Activated T-helper 2 cell treated with anti-CD3 and anti-CD28 coated beads, Interferon-gamma antibody, Interleukin-2, Interleukin-4, amounts not matched to agents 10 μg/mL and 5 μg/mL and 100 μg/mL, durations not matched to agents 14 hours and 24 hours and 36 hours (primary cell): Measurements from ENCODE around the gene GRIN2C. TPM values are rescaled to one million over a fixed set of nuclear protein-coding genes. Genes with fewer than 3 reads are reported as not detected.

Experiments used
- DNase-seq: peaks from one replicate; pipeline ENCODE4 v3.0.0; 2021; ENCODE audit warnings: low spot score
- H3K27ac Mint-ChIP-seq: one replicate; pipeline ENCODE4 v1.8.0; 2021; ENCODE audit warnings: mixed read lengths
- H3K27me3 Mint-ChIP-seq: one replicate; pipeline ENCODE4 v1.8.0; 2021; ENCODE audit warnings: low read depth, mixed read lengths
- H3K36me3 Mint-ChIP-seq: one replicate; pipeline ENCODE4 v1.8.0; 2021; ENCODE audit warnings: low read depth, mixed read lengths
- H3K4me1 Mint-ChIP-seq: one replicate; pipeline ENCODE4 v1.8.0; 2021; ENCODE audit warnings: low read depth, mixed read lengths
- H3K4me3 Mint-ChIP-seq: one replicate; pipeline ENCODE4 v1.8.0; 2021; ENCODE audit warnings: low read depth, mild to moderate bottlenecking, moderate library complexity, mixed read lengths
- H3K9me3 Mint-ChIP-seq: one replicate; pipeline ENCODE4 v1.8.0; 2021; ENCODE audit warnings: mixed read lengths
- intact Hi-C: fragments of 100-400 bp; cut with micrococcal nuclease; formaldehyde crosslinking; loops from one replicate; pipeline ENCODE4 v1.15.1; 2023
- total RNA-seq: library from RNA; stranded (reverse); gene quantifications from 2 replicates; pipeline ENCODE4 v1.2.3, GENCODE V29; 2022

The GRIN2C gene
- total RNA-seq, 1 donor from 2014 or later, result 0.14 TPM

- no peaks in the 10 kb centered on the region for H3K27me3 Mint-ChIP-seq
- H3K4me3 Mint-ChIP-seq, result no peak overlapping the region
- no peak for DNase-seq
- intact Hi-C loops, result no loop called here
- H3K4me1 Mint-ChIP-seq, result no peaks in the 10 kb centered on the region
- no peaks in the 10 kb centered on the region for H3K9me3 Mint-ChIP-seq
- H3K36me3 Mint-ChIP-seq, result peaks cover 19% of the 10 kb centered on the region
- H3K27ac Mint-ChIP-seq, result no peak overlapping the region
Measured at GRCh38 chr17:74803388-74803930, 56.2 kb downstream of the GRIN2C start.

- intact Hi-C loops, result no loop called here
- Mint-ChIP-seq H3K4me1 (peaks cover 2% of the 10 kb centered on the region), H3K4me3 (no peak overlapping the region), H3K36me3 (peaks cover 19% of the 10 kb centered on the region), H3K27me3 (no peaks in the 10 kb centered on the region), H3K9me3 (no peaks in the 10 kb centered on the region), H3K27ac (no peak overlapping the region)
- DNase-seq, result no peak
Measured at GRCh38 chr17:74801896-74802295, 57.8 kb downstream of the GRIN2C start.

GRCh38 chr17:74800531-74800930, 59.2 kb downstream of the GRIN2C start:
- no peak for DNase-seq
- Mint-ChIP-seq H3K36me3 (peaks cover 28% of the 10 kb centered on the region), H3K4me3 (no peak overlapping the region), H3K27ac (no peak overlapping the region), H3K4me1 (peaks cover 2% of the 10 kb centered on the region), H3K9me3 (no peaks in the 10 kb centered on the region), H3K27me3 (no peaks in the 10 kb centered on the region)
- intact Hi-C loops, result no loop called here

- Mint-ChIP-seq H3K4me1 (peaks cover 2% of the 10 kb centered on the region), H3K9me3 (no peaks in the 10 kb centered on the region), H3K27me3 (no peaks in the 10 kb centered on the region), H3K36me3 (peaks cover 35% of the 10 kb centered on the region), H3K27ac (no peak overlapping the region), H3K4me3 (no peak overlapping the region)
- DNase-seq, result no peak
- intact Hi-C loops, result no loop called here
Measured at GRCh38 chr17:74799097-74799496, 60.6 kb downstream of the GRIN2C start.

- peaks cover 2% of the 10 kb centered on the region for H3K4me1 Mint-ChIP-seq
- H3K9me3 Mint-ChIP-seq, result no peaks in the 10 kb centered on the region
- no peak overlapping the region for H3K4me3 Mint-ChIP-seq
- H3K36me3 Mint-ChIP-seq, result peaks cover 32% of the 10 kb centered on the region
- no peak for DNase-seq
- no peak overlapping the region for H3K27ac Mint-ChIP-seq
- intact Hi-C loops, result no loop called here
- no peaks in the 10 kb centered on the region for H3K27me3 Mint-ChIP-seq
Measured at GRCh38 chr17:74798239-74798707, 61.4 kb downstream of the GRIN2C start.

GRCh38 chr17:74797824-74798223, 61.9 kb downstream of the GRIN2C start:
- Mint-ChIP-seq H3K27me3 (no peaks in the 10 kb centered on the region), H3K4me3 (no peak overlapping the region), H3K9me3 (no peaks in the 10 kb centered on the region), H3K27ac (no peak overlapping the region), H3K36me3 (peaks cover 32% of the 10 kb centered on the region), H3K4me1 (peaks cover 2% of the 10 kb centered on the region)
- intact Hi-C loops, result no loop called here
- DNase-seq, result no peak

- Mint-ChIP-seq H3K4me3 (no peak overlapping the region), H3K9me3 (no peaks in the 10 kb centered on the region), H3K36me3 (peaks cover 32% of the 10 kb centered on the region), H3K27me3 (no peaks in the 10 kb centered on the region), H3K4me1 (peaks cover 2% of the 10 kb centered on the region), H3K27ac (no peak overlapping the region)
- DNase-seq, result no peak
- intact Hi-C loops, result no loop called here
Measured at GRCh38 chr17:74796866-74797265, 62.8 kb downstream of the GRIN2C start.

- intact Hi-C loops, result no loop called here
- Mint-ChIP-seq H3K27ac (no peak overlapping the region), H3K36me3 (peaks cover 36% of the 10 kb centered on the region)
Measured at GRCh38 chr17:74796211-74796610, 63.5 kb downstream of the GRIN2C start.

GRCh38 chr17:74795327-74796020, 64.2 kb downstream of the GRIN2C start:
- intact Hi-C loops, result no loop called here
- DNase-seq, result no peak
- Mint-ChIP-seq H3K36me3 (peaks cover 38% of the 10 kb centered on the region), H3K27ac (no peak overlapping the region), H3K27me3 (no peaks in the 10 kb centered on the region), H3K4me3 (no peak overlapping the region), H3K4me1 (peaks cover 13% of the 10 kb centered on the region), H3K9me3 (no peaks in the 10 kb centered on the region)

More at GRCh38 chr17:74796211-74796610, 63.5 kb downstream of the GRIN2C start:
- Mint-ChIP-seq H3K9me3 (no peaks in the 10 kb centered on the region), H3K27me3 (no peaks in the 10 kb centered on the region), H3K4me1 (peaks cover 6% of the 10 kb centered on the region), H3K4me3 (no peak overlapping the region)
- no peak for DNase-seq

GRCh38 chr17:74792586-74793105, 67.0 kb downstream of the GRIN2C start:
- intact Hi-C loops, result no loop called here

More at GRCh38 chr17:74792586-74793105, 67.0 kb downstream of the GRIN2C start:
- Mint-ChIP-seq H3K36me3 (peaks cover 41% of the 10 kb centered on the region), H3K27me3 (no peaks in the 10 kb centered on the region), H3K4me3 (no peak overlapping the region), H3K27ac (no peak overlapping the region), H3K4me1 (peaks cover 14% of the 10 kb centered on the region), H3K9me3 (no peaks in the 10 kb centered on the region)
- no peak for DNase-seq

Other genes starting within 250 kb of the GRIN2C start
- not detected in 2 replicates for gene CD300E, start 236.1 kb downstream of the GRIN2C start, total RNA-seq
- gene CD300LF, start 147.0 kb downstream of the GRIN2C start, total RNA-seq, result not detected in 2 replicates
- gene RAB37, start 122.6 kb downstream of the GRIN2C start, total RNA-seq, result 9.7 and 12.1 TPM in 2 replicates
- gene NHERF1, start 111.3 kb downstream of the GRIN2C start, total RNA-seq, result 129 and 133 TPM in 2 replicates
- gene NAT9, start 83.5 kb downstream of the GRIN2C start, total RNA-seq, result 55.3 TPM in 2 replicates
- gene FDXR, start 13.1 kb upstream of the GRIN2C start, total RNA-seq, result 17.8 and 19.7 TPM in 2 replicates
- gene FADS6, start 33.7 kb upstream of the GRIN2C start, total RNA-seq, result not detected in 2 replicates
- not detected in 2 replicates for gene USH1G, start 63.4 kb upstream of the GRIN2C start, total RNA-seq
- not detected in 2 replicates for gene OTOP2, start 64.4 kb upstream of the GRIN2C start, total RNA-seq
- gene OTOP3, start 76.0 kb upstream of the GRIN2C start, total RNA-seq, result not detected in 2 replicates
- 0.07 and 0.37 TPM in 2 replicates for gene HID1, start 112.9 kb upstream of the GRIN2C start, total RNA-seq
- 2.3 and 2.4 TPM in 2 replicates for gene CDR2L, start 127.7 kb upstream of the GRIN2C start, total RNA-seq
- gene MRPL58, start 152.8 kb upstream of the GRIN2C start, total RNA-seq, result 65.4 and 68.1 TPM in 2 replicates
- gene ATP5PD, start 187.1 kb upstream of the GRIN2C start, total RNA-seq, result 166 and 170 TPM in 2 replicates
- gene KCTD2, start 187.3 kb upstream of the GRIN2C start, total RNA-seq, result 18.0 and 20.7 TPM in 2 replicates
- 11.6 and 11.8 TPM in 2 replicates for gene SLC16A5, start 228.1 kb upstream of the GRIN2C start, total RNA-seq